A549 (cell line): Measurements from ENCODE around the gene SCAMP2.

Source experiments
- CHD2 ChIP-seq: fragments of 150-350 bp; IDR thresholded peaks from 2 replicates; pipeline ENCODE4 v1.6.1; 2014; ENCODE audit warnings: low read length; ENCODE audit not compliant: partially characterized antibody
- EP300 ChIP-seq, 2 experiments: fragments of >200 bp; sonication (Bioruptor Twin); formaldehyde crosslinking; IDR thresholded peaks; 2 replicates in 1 of 2; 3 replicates in 1 of 2; pipeline ENCODE4 v1.6.1; 2016 to 2017
- ESRRA ChIP-seq: fragments of 150-350 bp; IDR thresholded peaks from 2 replicates; pipeline ENCODE4 v1.6.1; 2014; ENCODE audit warnings: mild to moderate bottlenecking, low read length, borderline replicate concordance
- HOXB13 ChIP-seq: fragments of 250-450 bp; sonication (Bioruptor Pico); IDR thresholded peaks from 2 replicates; pipeline ENCODE4 v1.5.0; 2020; ENCODE audit warnings: low read depth, mild to moderate bottlenecking, moderate library complexity
- MAFK ChIP-seq: fragments of 450-650 bp; IDR thresholded peaks from 2 replicates; pipeline ENCODE4 v1.6.1; 2014; ENCODE audit not compliant: partially characterized antibody
- POLR2A ChIP-seq: IDR thresholded peaks from 2 replicates; pipeline ENCODE4 v1.6.1; 2012; ENCODE audit warnings: mild to moderate bottlenecking, low read length
- RAD21 ChIP-seq, 2 experiments: fragments of >200 bp in 1 of 2; sonication (Bioruptor Twin) in 1 of 2; formaldehyde crosslinking in 1 of 2; IDR thresholded peaks in 1 of 2; conservative IDR thresholded peaks in 1 of 2; 2 replicates in 1 of 2; 3 replicates in 1 of 2; pipeline ENCODE4 v1.6.1; 2012 to 2018; ENCODE audit warnings: inconsistent platforms in 1 of 2
- RFX5 ChIP-seq: fragments of 450-650 bp; IDR thresholded peaks from 2 replicates; pipeline ENCODE4 v1.7.1; 2014; ENCODE audit warnings: antibody characterized with exemption, mild to moderate bottlenecking, moderate library complexity
- ZFP36 ChIP-seq: fragments of 450-650 bp; IDR thresholded peaks from 2 replicates; pipeline ENCODE4 v1.6.1; 2014; ENCODE audit warnings: borderline replicate concordance; ENCODE audit not compliant: partially characterized antibody
- TF ChIP-seq, protein P1 (sequence below): fragments of >200 bp; sonication (Bioruptor Twin); formaldehyde crosslinking; IDR thresholded peaks from 3 replicates; pipeline ENCODE4 v1.5.1; 2016
- TF ChIP-seq, protein P2 (sequence below): fragments of 200-600 bp; sonication (generic); IDR thresholded peaks from 2 replicates; pipeline ENCODE4 v1.6.1; 2016; ENCODE audit warnings: antibody characterized with exemption, mild to moderate bottlenecking, moderate library complexity
- TF ChIP-seq, protein P3 (sequence below): IDR thresholded peaks from 2 replicates; pipeline ENCODE4 v1.6.1; 2012

DNA sequence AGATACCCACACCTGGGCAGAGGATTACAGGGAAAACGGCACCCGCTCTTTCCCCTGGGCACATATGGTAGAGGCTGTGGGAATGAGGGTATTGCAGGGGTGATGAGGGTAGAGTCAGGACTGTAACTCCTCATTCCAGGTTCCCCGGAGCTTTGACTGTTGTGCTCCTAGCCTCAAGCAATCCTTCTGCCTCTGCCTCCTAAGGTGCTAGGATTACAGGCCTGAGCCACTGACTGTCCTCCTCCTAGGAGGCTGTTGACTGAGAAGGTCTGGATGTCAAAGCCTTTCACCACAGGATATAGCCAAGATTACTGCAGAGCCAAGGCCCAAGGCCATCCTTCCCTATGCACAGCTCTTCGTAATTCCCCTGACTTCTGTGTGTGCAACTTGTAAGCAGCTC lies 15.6 kb upstream of the SCAMP2 start:
- TF ChIP-seq EP300 (IDR thresholded peaks at IDR 0.05) (no peak), POLR2A (no peak), RAD21 (conservative IDR thresholded peaks at IDR 0.05 in 1 of 2, IDR thresholded peaks at IDR 0.05 in 1 of 2) (no peak), MAFK (no peak), ZFP36 (no peak), HOXB13 (CRISPR knock-in tag) (no peak), CHD2 (no peak), RFX5 (no peak), ESRRA (no peak)
- TF ChIP-seq, protein P1, sequence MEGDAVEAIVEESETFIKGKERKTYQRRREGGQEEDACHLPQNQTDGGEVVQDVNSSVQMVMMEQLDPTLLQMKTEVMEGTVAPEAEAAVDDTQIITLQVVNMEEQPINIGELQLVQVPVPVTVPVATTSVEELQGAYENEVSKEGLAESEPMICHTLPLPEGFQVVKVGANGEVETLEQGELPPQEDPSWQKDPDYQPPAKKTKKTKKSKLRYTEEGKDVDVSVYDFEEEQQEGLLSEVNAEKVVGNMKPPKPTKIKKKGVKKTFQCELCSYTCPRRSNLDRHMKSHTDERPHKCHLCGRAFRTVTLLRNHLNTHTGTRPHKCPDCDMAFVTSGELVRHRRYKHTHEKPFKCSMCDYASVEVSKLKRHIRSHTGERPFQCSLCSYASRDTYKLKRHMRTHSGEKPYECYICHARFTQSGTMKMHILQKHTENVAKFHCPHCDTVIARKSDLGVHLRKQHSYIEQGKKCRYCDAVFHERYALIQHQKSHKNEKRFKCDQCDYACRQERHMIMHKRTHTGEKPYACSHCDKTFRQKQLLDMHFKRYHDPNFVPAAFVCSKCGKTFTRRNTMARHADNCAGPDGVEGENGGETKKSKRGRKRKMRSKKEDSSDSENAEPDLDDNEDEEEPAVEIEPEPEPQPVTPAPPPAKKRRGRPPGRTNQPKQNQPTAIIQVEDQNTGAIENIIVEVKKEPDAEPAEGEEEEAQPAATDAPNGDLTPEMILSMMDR: no peak
- TF ChIP-seq, protein P2, sequence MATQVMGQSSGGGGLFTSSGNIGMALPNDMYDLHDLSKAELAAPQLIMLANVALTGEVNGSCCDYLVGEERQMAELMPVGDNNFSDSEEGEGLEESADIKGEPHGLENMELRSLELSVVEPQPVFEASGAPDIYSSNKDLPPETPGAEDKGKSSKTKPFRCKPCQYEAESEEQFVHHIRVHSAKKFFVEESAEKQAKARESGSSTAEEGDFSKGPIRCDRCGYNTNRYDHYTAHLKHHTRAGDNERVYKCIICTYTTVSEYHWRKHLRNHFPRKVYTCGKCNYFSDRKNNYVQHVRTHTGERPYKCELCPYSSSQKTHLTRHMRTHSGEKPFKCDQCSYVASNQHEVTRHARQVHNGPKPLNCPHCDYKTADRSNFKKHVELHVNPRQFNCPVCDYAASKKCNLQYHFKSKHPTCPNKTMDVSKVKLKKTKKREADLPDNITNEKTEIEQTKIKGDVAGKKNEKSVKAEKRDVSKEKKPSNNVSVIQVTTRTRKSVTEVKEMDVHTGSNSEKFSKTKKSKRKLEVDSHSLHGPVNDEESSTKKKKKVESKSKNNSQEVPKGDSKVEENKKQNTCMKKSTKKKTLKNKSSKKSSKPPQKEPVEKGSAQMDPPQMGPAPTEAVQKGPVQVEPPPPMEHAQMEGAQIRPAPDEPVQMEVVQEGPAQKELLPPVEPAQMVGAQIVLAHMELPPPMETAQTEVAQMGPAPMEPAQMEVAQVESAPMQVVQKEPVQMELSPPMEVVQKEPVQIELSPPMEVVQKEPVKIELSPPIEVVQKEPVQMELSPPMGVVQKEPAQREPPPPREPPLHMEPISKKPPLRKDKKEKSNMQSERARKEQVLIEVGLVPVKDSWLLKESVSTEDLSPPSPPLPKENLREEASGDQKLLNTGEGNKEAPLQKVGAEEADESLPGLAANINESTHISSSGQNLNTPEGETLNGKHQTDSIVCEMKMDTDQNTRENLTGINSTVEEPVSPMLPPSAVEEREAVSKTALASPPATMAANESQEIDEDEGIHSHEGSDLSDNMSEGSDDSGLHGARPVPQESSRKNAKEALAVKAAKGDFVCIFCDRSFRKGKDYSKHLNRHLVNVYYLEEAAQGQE: no peak
- TF ChIP-seq, protein P3, sequence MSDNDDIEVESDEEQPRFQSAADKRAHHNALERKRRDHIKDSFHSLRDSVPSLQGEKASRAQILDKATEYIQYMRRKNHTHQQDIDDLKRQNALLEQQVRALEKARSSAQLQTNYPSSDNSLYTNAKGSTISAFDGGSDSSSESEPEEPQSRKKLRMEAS: no peak
